GM19240 (cell line): Measurements from ENCODE around the gene AGAP3.

Experiments
- DNase-seq: peaks from one replicate; pipeline ENCODE4 v3.0.0; 2011; ENCODE audit warnings: low spot score; ENCODE audit not compliant: insufficient read length

The AGAP3 gene

GRCh38 chr7:151134743-151135524 lies 48.7 kb downstream of the AGAP3 start:
- no peak for DNase-seq

DNA sequence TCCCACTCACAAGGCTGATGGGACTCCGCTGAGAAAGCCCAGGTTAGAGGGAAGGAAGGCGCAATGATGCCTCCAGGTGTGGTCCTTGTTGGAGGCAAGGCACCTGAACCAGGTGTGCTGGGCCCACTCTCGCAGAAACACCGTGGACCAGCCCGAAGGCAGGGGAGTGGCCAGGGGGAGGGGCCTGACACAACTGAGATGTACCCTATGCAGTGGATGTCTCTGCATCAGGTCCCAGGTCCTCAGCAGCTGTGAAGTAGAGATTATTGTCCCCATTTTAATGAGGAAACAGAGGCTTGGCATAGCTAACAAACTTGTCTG lies 49.2 kb downstream of the AGAP3 start:
- DNase-seq = no peak

DNA sequence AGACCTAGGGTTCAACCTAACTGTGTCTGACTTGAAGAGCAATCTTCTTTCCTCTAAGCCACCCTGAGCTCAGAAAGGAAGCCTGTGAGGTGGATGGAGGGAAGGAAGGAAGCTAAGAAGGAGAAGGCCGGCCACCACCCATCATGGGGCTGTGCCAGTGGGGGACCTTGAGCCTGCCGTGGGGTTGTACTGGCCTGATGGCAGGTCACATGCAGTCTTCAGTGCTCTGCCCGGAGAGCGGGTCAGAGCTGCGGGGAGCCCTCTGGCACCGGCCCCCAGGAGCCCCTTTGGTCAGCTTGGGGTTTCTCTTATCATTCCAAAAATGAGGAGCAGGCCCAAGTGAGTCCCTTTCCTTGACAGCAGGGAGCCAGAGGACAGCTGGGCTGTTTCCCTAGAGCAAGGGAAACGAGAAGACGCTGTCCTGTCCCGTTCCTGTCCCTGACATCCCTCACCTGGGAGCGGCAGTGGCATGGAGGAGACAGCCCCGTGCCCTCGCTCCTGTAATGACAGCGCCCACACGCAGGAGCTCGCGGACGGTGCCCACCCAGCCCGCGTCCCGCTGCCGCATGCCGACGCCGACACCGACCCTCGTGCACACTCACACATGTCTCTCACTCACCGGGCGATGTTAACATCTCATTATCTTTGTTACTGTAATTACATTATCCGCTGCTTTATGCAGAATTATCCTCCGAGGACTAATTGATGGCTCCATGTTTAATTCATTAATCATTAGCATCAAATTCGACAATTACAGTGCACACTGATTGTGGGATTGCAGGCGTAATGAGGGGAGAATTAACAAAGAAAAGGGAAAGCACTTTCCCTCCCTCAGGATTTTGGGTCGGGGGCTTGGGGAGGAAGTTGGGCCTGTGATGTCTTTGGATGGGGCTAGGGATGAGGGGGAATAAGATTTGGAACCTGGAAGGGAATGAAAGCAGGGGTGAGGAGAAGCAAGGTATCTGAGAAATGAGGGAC lies 49.9 kb downstream of the AGAP3 start:
- DNase-seq = no peak

DNA sequence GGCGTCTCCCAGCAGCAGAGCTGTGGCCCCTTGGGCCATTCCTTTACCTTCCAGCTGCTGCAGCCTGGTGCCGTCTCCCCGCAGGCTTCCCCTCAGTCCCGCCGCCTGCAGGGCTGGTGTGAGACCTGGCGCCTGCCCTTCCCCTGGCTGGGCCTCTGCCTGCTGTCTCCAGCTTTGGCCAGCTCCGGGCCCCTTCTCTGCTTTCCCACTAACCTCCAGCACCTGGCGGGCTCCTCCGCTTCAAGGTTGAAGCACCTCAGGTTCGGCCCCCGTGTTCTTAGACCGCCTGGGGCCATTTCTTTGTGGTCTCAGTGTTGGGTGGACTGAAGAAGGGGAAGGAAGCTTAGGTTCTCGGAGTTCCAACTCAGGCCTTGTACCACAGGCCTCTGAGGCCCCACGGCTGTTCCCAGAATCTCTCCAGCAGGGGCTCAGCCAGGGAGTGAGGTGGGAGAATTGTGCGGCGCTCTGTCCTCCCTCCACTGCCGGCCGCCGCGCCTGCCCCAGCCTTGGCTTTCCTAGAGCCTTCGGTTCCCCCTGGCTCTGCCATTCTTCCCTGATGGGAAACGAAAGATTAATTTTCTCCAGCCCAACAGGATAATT lies 50.9 kb downstream of the AGAP3 start:
- DNase-seq = no peak

GRCh38 chr7:151137791-151138152 lies 51.5 kb downstream of the AGAP3 start:
- no peak for DNase-seq

DNA sequence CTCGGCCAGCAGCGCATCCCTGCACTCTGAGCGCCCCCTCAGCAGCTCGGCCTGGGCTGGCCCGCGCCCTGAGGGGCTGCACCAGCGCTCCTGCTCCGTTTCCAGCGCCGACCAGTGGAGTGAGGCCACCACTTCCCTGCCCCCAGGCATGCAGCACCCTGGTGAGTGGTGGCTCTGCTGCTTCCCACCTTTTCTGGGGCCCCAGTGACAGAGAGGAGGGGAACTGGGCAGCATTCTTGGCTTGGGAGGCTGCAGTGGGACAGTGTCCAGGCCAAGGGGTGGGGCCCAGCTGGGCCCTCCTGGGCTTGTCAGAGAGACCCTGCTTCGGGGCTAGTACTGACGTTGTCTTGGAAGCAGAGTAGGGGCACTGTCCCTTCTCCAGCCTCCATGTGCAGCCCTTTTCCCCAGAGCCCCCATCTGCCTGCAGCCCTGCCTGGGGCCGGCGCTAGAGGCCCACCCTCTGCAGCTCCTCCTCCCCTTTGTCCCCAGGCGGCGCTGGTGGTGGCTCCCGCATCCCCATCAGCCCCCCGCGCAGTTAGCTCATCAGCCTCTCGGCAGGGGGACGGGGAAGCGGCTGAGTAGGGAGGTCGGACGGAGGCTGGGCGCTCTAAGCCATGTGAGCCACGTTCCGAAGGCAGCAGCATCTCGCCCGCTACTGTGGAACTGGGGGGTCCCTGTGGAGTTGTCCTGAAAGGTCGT lies 52.0 kb downstream of the AGAP3 start:
- DNase-seq = no peak

DNA sequence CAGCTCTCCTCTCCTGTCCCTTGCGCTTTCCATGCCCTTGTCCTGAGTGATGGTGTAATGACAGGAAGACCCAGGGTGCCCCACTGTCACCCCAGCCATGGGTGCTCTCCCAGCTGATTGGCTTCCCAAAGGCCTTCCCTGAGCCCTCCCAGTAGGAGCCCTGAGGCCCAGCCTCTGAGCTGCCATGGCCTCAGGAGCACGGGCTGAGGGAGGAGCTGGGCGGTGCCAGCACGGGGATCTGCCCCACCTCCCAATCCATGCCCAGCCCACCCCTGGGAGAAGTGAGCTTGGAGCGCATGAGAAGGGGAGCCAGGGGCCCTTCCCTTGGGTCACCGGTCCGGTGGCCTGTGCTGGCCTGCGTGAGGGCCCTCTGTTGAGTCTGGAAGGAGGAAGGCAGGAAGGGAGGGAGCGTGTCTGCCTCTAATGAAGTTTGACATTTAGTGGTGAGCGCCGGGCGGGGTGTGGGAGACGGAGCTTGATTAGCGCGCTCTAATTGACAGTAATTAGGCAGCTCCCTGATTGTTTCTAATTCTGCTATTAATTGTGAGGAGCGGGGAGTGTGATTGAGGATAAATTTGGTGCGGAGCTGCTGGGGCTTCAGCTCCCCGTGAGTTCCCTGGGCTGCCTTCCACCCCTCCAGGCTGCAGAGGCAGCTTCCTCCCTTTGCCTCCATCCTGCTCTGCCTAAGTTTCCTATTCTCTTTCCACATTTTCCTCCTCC lies 53.0 kb downstream of the AGAP3 start:
- no peak for DNase-seq

GRCh38 chr7:151139791-151140190 lies 53.5 kb downstream of the AGAP3 start:
- no peak for DNase-seq

DNA sequence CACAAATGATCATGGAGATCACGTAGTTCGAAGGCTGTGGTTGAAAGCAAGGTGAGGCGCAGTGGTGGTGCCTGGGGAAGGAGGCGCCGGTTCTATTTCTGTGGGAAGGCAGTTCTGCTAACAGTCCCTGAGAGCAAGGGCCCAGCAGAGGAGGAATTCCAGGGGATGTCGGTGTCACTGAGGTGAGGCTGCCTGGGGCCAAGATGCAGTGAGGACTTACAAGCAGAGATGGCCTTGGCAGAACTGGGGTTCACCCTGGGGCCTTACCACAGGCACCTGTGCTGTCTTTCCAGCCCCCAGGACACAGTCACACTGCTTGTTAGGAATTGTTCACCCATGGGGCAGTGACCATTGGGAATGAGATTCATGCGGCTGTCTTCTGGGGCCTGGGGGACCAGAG lies 54.6 kb downstream of the AGAP3 start:
- no peak for DNase-seq

DNA sequence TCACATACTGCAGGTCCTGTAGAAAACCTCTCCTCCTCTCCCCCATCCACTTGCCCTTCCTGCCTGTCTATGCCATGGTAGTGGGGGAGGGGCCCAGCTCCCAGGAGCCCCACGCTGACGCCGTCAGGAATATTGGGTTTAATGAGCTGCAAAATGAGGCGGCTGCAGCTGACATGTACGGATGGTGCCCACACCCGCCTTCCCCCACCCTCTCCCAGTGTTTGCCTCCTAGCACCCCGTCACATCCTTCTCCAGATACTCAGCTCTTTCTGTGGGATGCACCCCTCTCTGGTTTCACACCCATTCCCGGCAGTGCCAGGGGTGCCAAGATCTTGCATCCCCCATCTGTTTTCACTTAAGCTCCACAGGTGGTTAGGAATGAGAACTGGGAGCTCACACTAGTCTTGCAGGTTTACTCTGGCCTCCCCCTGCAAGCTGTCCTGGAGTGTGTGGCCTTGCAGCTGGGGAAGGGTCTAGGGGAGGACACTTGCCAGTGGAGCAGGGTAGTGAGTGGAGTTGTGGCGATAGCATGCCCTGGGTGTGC lies 55.1 kb downstream of the AGAP3 start:
- no peak for DNase-seq

DNA sequence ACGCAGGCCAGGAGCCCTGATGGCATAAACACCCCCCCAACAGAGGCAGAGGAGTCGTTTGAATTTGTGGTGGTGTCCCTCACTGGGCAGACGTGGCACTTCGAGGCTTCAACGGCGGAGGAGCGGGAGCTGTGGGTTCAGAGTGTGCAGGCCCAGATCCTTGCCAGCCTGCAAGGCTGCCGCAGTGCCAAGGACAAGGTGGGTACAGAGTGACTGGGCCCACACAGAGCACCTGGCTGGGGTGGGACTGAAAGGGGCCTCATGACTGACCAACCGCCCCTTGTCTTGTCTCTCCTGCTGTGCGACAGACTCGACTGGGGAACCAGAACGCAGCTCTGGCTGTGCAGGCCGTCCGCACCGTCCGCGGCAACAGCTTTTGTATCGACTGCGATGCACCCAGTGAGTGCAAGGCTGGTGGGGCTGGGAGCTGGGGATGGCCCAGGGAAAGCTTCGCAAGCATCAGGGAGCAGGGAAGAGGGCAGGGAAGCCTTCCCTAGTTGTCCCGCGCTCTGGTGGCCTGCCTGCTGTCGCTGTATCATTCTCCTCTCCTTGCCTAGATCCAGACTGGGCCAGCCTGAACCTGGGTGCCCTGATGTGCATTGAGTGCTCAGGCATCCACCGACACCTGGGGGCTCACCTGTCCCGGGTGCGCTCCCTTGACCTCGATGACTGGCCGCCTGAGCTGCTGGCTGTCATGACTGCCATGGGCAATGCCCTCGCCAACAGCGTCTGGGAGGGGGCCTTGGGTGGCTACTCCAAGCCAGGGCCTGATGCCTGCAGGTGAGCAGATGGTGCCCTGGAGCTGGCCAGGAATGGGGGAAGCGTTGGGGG lies 55.8 kb downstream of the AGAP3 start:
- DNase-seq = no peak

GRCh38 chr7:151142686-151143040 lies 56.4 kb downstream of the AGAP3 start:
- no peak for DNase-seq

GRCh38 chr7:151143261-151144015 lies 57.2 kb downstream of the AGAP3 start:
- DNase-seq = no peak

DNA sequence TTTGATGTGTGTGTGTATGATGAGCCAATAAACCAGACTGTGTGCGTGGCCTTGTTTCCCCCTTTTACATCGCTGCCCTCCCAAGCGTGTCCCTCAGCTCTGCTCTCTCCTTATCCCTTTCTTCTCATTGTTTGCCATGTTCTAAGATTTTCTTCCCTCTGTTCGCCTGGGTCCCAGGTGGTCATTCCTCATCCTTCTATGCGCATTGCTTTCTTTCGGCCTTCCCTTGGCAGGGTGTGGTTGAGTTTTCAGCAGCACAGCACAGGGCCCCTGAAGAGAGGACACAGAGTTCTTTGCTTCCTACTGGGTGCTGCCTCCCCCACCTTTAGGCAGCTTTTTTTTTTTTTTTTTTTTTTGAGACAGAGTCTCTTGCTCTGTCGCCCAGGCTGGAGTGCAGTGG lies 58.1 kb downstream of the AGAP3 start:
- DNase-seq = no peak

GRCh38 chr7:151146761-151147160 lies 60.5 kb downstream of the AGAP3 start:
- DNase-seq = no peak

GRCh38 chr7:151148319-151149259 lies 62.3 kb downstream of the AGAP3 start:
- DNase-seq = no peak

GRCh38 chr7:151150388-151150787 lies 64.1 kb downstream of the AGAP3 start:
- no peak for DNase-seq
